ENCODE results near the gene GMPR. TPM values are rescaled to one million over a fixed set of nuclear protein-coding genes. Genes with fewer than 3 reads are reported as not detected.

GMPR gene
- total RNA-seq, 4 donors from 2014 or later, result 3.2 to 6.8 (median 4.8) TPM

DNA sequence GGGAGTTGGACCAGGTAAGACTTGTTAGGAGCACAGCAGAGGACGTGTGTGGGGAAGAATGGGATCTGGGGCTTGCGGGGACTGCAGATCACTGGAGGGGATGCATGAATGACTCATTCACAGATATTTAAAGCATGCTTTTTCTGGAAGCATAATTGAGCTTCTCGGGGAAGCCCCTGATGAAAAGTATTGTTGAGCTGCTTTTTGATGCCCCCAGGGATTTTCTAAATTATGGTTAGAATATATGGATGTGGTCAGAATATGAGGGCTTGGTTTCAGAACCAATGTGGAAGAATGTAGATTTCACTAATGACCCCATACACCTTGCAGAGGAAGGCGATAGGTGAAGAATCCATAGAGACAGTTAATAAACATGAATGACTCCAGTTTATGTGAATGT, 36.1 kb downstream of the GMPR start:
- TF ChIP-seq CTCF (IDR thresholded peaks at IDR 0.05; ENCODE audit: low read depth), result no peak

GRCh38 chr6:16274885-16275589, 36.6 kb downstream of the GMPR start:
- TF ChIP-seq CTCF (IDR thresholded peaks at IDR 0.05; ENCODE audit: low read depth), result no peak

DNA sequence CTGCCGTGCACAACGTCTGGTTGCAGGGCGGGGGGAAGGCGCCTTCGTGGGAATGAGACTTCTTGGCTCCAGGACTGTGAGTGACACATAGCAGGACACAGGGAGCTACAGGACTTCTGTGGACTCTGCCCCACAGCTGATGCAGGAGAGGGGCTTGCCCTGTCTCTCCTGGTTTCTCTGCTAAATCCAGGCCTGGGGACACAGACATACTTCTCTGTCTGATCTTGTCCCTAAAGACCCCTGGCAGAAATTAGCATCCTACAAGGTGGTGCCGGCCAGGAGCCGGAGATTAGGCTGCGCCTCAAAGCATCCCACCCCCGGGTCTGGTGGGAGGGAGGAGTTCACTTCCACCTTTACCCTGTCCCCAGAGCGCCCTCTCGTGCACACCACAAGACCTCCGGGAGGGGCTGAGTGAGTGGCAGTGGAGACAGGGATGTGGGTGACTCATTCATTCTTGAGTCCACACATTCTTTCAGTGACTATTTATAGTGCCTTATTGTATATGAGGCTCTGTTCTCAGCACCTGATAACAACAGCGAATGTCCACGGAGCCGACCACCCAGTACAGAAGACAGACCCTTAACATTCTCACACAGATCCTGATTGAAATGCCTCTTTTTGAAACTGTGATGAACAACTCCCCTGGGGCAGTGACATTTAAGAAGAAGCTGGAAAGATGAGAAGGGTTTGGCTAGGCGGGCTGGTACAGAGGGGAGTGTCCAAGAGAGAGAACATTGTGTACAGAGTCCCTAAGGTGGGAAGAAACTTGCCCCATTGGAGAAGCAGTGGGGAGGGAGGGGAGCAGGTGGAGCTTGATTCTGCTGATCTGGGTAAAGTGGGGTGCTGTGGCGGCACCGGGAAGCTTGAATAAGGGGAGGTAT, 39.0 kb downstream of the GMPR start:
- TF ChIP-seq CTCF (IDR thresholded peaks at IDR 0.05; ENCODE audit: low read depth), result no peak

GRCh38 chr6:16278048-16278724, 39.8 kb downstream of the GMPR start:
- no peak for TF ChIP-seq CTCF (IDR thresholded peaks at IDR 0.05; ENCODE audit: low read depth)

DNA sequence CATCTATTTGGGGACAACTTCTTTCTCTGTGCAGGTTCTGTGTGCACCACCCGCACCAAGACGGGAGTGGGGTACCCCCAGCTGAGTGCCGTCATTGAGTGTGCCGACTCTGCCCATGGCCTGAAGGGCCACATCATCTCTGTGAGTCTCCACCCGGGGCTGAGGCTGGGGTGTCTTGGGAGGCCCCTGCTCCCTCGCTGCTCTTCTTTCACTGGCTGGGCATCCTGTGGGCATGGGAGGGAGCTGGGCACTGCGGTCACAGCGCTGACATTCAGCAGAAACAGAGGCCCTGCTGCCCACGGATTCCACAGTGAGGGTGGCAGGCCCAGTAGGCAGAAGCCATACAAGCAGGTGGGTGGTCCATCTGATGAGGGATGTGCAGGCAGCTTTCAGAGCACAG, 40.4 kb downstream of the GMPR start:
- no peak for TF ChIP-seq CTCF (IDR thresholded peaks at IDR 0.05; ENCODE audit: low read depth)

- TF ChIP-seq CTCF (IDR thresholded peaks at IDR 0.05; ENCODE audit: low read depth), result no peak
Measured at GRCh38 chr6:16279243-16279642, 40.9 kb downstream of the GMPR start.

DNA sequence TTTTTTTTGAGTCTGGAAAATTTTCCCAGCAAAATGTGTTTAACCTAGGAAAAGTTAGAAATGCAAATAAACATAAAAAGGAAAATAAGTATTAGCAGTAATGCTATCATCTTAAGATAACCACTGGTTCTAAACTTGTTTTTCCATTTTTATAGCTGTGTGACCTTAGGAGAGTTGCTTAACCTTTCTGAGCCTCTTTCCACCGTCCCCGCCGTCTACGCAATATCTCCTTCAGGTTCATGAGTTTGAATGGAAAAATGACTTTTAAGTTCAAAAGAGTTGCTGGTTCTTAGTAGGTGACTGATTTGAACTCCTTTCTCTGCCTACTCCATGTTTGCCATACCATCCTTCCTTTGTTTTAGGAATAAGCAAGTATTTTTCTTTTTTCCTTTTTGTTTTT, 44.0 kb downstream of the GMPR start:
- no peak for TF ChIP-seq CTCF (IDR thresholded peaks at IDR 0.05; ENCODE audit: low read depth)
